SK-N-SH treated with all-trans-retinoic acid at 6 μM for 48 hours (cell line): ENCODE measurements around the gene CTIF.

Source experiments
- ARNTL ChIP-seq: fragments of 450-650 bp; formaldehyde crosslinking; IDR thresholded peaks from 2 replicates; pipeline ENCODE4 v1.5.0; 2020; ENCODE audit warnings: low read depth, mild to moderate bottlenecking, moderate library complexity, borderline replicate concordance
- CREB5 ChIP-seq: fragments of 250-450 bp; sonication (Bioruptor Pico); IDR thresholded peaks from 2 replicates; pipeline ENCODE4 v1.5.1; 2020; ENCODE audit warnings: low read depth, mild to moderate bottlenecking, moderate library complexity
- OSR1 ChIP-seq: fragments of 250-450 bp; sonication (Bioruptor Pico); IDR thresholded peaks from 2 replicates; pipeline ENCODE4 v1.8.0; 2022; ENCODE audit warnings: moderate library complexity, mild to moderate bottlenecking, inconsistent platforms
- PATZ1 ChIP-seq: fragments of 250-450 bp; sonication (Bioruptor Pico); IDR thresholded peaks from 2 replicates; pipeline ENCODE4 v1.8.0; 2020; ENCODE audit warnings: mild to moderate bottlenecking, moderate library complexity, borderline replicate concordance
- RARB ChIP-seq: fragments of 250-450 bp; sonication (Bioruptor Pico); IDR thresholded peaks from 2 replicates; pipeline ENCODE4 v1.8.0; 2021; ENCODE audit warnings: mild to moderate bottlenecking, moderate library complexity
- SNAI2 ChIP-seq: fragments of 250-450 bp; sonication (Bioruptor Pico); IDR thresholded peaks from 2 replicates; pipeline ENCODE4 v1.5.0; 2020; ENCODE audit warnings: mild to moderate bottlenecking, moderate library complexity
- TCF4 ChIP-seq: fragments of 250-450 bp; sonication (Bioruptor Pico); IDR thresholded peaks from 2 replicates; pipeline ENCODE4 v1.8.0; 2021; ENCODE audit warnings: mild to moderate bottlenecking, moderate library complexity, borderline replicate concordance
- TOX ChIP-seq: fragments of 250-450 bp; sonication (Bioruptor Pico); IDR thresholded peaks from 2 replicates; pipeline ENCODE4 v1.8.0; 2021; ENCODE audit warnings: mild to moderate bottlenecking, moderate library complexity, borderline replicate concordance
- ZFP30 ChIP-seq: fragments of 450-650 bp; formaldehyde crosslinking; IDR thresholded peaks from 2 replicates; pipeline ENCODE4 v1.5.0; 2022; ENCODE audit warnings: mild to moderate bottlenecking, moderate library complexity
- ZNF70 ChIP-seq: fragments of 450-650 bp; formaldehyde crosslinking; IDR thresholded peaks from 2 replicates; pipeline ENCODE4 v1.5.0; 2020; ENCODE audit warnings: mild to moderate bottlenecking, moderate library complexity
- ZNF8 ChIP-seq: fragments of 450-650 bp; formaldehyde crosslinking; IDR thresholded peaks from 2 replicates; pipeline ENCODE4 v1.5.0; 2020; ENCODE audit warnings: mild to moderate bottlenecking, moderate library complexity

GRCh38 chr18:48548921-48549320 is 10.1 kb downstream of the CTIF start:
- TF ChIP-seq PATZ1 (CRISPR knock-in tag) (no peak), SNAI2 (CRISPR knock-in tag) (no peak), TCF4 (no peak), OSR1 (CRISPR knock-in tag) (no peak), RARB (CRISPR knock-in tag) (no peak), ARNTL (CRISPR knock-in tag) (no peak), TOX (CRISPR knock-in tag) (no peak), ZNF8 (CRISPR knock-in tag) (no peak), CREB5 (no peak), ZFP30 (CRISPR knock-in tag) (no peak), ZNF70 (CRISPR knock-in tag) (no peak)
